Left ventricle myocardium inferior (tissue), 1 donor: Measurements from ENCODE around the gene CRX. TPM values are rescaled to one million over a fixed set of nuclear protein-coding genes. Genes with fewer than 3 reads are reported as not detected.
A peak's percentile ranks its signal among the peaks of the same experiment; 100 is the strongest.
"Not testable (repeated sequence)": the region's sequence is repeated elsewhere in the genome, so short reads cannot be mapped to it uniquely, and the experiment has no call there.

Experiments
- DNase-seq: peaks from one replicate; pipeline ENCODE4 v3.0.0-alpha.2; 2020
- H3K27ac ChIP-seq: fragments of 200-600 bp; replicated peaks from 2 replicates; pipeline ENCODE4 v1.8.0; 2021
- H3K27me3 ChIP-seq: fragments of 200-600 bp; 2 replicates; pipeline ENCODE4 v1.8.0; 2021; ENCODE audit warnings: low read depth
- H3K36me3 ChIP-seq: fragments of 200-600 bp; 2 replicates; pipeline ENCODE4 v1.8.0; 2021
- H3K4me1 ChIP-seq: fragments of 200-600 bp; 2 replicates; pipeline ENCODE4 v1.8.0; 2021
- H3K4me3 ChIP-seq: fragments of 200-600 bp; 2 replicates; pipeline ENCODE4 v1.8.0; 2021; ENCODE audit warnings: mild to moderate bottlenecking, moderate library complexity
- H3K9me3 ChIP-seq: fragments of 200-600 bp; replicated peaks from 2 replicates; pipeline ENCODE4 v1.8.0; 2021
- intact Hi-C: fragments of 100-400 bp; cut with micrococcal nuclease; formaldehyde crosslinking; loops from one replicate; pipeline ENCODE4 v1.11.0; 2022
- total RNA-seq: library from RNA; stranded (reverse); fragmentation: NEBNext Ultra II Directional; extraction: Animal tissue kit (Norgen Biotek cat#: 25700); gene quantifications from one replicate; pipeline ENCODE4 v1.2.1, GENCODE V29; 2021
- TF ChIP-seq, protein P1 (sequence below): fragments of 200-600 bp; IDR thresholded peaks from 2 replicates; pipeline ENCODE4 v1.8.0; 2021; ENCODE audit warnings: antibody characterized with exemption, mild to moderate bottlenecking, borderline replicate concordance
- donor health status: DM: no; HTN: yes; CAD: no; lungs with severe emphysema.

The CRX gene
- total RNA-seq, 1 donor from 2014 or later: not detected

DNA sequence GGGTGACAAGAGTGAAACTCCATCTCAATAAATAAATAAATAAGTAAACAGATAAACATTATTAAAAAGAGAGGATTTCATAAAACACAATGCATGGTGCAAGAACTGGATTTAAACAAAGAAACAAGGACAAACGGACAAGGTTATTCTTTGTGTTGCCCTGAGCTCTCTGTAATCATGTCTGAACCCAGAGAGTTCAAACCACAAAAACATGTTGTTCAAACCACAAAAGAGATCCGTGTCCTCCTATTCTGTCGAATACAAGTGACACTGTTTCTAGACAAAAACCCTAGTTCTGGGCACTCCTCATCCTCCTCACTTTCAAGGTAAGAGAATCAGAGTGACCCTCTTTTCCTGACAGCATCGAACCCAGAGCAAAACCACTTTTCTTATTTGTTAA, 32.7 kb downstream of the CRX start:
- intact Hi-C loops: no loop called here
- Histone ChIP-seq H3K27ac (no peak overlapping the region), H3K4me3 (no peak overlapping the region), H3K4me1 (no peaks in the 10 kb centered on the region), H3K27me3 (peaks cover 95% of the 10 kb centered on the region), H3K9me3 (no peaks in the 10 kb centered on the region), H3K36me3 (no peaks in the 10 kb centered on the region)
- DNase-seq: no peak
- TF ChIP-seq, protein P1, sequence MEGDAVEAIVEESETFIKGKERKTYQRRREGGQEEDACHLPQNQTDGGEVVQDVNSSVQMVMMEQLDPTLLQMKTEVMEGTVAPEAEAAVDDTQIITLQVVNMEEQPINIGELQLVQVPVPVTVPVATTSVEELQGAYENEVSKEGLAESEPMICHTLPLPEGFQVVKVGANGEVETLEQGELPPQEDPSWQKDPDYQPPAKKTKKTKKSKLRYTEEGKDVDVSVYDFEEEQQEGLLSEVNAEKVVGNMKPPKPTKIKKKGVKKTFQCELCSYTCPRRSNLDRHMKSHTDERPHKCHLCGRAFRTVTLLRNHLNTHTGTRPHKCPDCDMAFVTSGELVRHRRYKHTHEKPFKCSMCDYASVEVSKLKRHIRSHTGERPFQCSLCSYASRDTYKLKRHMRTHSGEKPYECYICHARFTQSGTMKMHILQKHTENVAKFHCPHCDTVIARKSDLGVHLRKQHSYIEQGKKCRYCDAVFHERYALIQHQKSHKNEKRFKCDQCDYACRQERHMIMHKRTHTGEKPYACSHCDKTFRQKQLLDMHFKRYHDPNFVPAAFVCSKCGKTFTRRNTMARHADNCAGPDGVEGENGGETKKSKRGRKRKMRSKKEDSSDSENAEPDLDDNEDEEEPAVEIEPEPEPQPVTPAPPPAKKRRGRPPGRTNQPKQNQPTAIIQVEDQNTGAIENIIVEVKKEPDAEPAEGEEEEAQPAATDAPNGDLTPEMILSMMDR: no peak

DNA sequence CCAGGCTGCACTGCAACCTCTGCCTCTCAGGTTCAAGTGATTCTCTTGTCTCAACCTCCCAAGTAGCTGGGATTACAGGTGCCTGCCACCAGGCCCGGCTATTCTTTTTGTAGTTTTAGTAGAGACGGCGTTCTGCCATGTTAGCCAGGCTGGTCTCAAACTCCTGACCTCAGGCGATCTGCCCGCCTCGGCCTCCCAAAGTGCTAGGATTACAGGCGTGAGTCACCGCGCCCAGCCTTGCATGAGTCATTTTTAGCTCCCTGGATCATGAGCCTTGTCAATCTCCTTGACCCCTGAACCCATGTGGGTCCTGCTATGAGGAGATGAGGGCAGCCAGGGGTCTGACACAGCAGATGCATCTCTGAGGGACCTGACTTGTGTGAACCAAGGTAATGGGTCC, 36.5 kb downstream of the CRX start:
- H3K4me1 ChIP-seq, H3K4me3 ChIP-seq, DNase-seq, intact Hi-C loops, H3K9me3 ChIP-seq, H3K36me3 ChIP-seq, H3K27ac ChIP-seq: not testable (repeated sequence)
- H3K27me3 ChIP-seq: peaks cover 74% of the 10 kb centered on the region

DNA sequence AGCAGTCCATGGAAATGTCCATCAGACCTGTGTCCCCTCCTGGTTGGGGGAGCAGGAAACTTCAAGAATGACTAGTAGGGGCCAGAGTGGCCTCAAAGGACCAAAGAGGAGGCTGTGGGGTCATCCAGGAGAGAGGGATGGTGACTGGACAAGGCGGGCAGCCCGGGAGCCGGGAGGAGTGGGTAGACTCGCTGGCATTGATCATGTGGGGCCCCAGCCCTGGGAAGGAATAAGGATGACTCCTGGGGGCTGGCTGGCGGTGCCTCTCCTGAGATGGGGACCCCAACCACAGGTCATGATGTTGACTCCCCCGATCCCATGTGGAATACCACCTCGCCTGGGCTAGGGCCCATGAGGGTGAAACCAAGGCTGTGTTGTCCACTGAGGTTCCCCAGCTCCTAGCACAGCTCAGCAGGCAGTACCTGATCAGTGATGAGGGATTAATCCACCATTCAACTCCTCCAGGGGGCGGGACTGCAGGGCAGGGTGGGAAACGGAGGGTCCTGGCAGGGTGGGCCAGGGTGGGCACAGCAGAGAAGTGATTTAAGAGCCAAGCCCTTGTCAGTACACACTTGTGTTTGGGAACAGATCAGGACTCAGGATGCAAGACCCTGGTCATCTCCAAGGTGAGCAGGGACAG, 37.0 kb downstream of the CRX start, which contains the start of gene TPRX2:
TSS of gene TPRX2 (plus strand) at position 590 of the 640 bp plus-strand sequence. CDS start at position 602, 12 bp downstream.
- H3K9me3 ChIP-seq, H3K4me1 ChIP-seq, DNase-seq, H3K27ac ChIP-seq, H3K4me3 ChIP-seq, intact Hi-C loops, H3K36me3 ChIP-seq: not testable (repeated sequence)
- H3K27me3 ChIP-seq: peaks cover 68% of the 10 kb centered on the region

DNA sequence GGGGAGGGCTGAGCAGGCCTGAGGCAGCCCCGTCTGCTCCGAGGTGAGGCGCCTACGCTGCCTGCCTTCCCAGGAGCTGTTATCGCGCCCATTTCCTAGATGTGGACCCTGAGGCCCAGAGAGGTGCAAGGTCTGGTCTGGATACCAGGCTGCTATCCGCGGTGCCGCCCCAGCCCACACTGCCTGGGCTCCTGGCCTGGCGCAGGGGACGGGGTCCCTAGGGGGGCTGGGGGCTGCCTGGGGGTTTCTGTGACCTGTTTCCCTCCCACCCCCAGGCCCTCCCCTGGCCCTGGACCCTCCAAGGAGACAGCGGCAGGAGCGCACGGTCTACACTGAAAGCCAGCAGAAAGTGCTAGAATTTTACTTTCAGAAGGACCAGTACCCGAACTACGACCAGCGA, 38.1 kb downstream of the CRX start:
- H3K9me3 ChIP-seq, H3K36me3 ChIP-seq, intact Hi-C loops, H3K4me1 ChIP-seq, H3K4me3 ChIP-seq, H3K27ac ChIP-seq, DNase-seq: not testable (repeated sequence)
- H3K27me3 ChIP-seq: peaks cover 57% of the 10 kb centered on the region

DNA sequence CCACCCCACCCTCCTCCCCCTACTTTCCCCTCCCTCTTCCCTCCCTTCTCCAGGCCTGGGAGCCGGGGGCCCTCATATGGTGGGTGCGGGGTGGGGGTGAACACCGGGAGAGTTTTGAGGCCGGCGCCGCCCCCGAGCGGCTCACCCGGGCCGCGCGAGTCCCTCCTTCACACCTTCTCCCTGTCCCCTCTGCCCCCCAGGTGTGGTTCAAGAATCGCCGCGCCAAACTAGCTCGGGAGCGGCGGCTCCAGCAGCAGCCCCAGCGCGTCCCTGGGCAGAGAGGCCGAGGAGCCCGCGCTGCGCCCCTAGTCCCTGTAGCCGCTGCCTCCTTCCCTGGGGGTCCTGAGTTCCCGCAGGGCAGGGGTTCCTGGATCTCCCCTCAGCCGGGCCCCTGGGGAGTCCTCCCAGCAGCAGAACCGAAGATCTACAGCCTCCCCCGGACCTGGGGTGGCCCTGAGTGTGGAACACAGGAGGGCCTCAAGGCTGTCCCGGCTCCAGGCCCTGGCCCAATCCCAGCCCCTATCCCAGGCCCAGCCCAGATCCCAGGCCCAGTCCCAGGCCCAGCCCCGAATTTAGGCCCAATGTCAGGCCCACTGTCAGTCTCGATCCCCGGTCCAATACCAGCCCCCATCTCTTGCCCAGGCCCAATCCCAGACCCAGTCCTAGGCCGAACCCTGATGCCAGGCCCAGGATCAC, 39.0 kb downstream of the CRX start:
- TF ChIP-seq, protein P1: no peak
- Histone ChIP-seq H3K4me3 (no peak overlapping the region), H3K27me3 (peaks cover 48% of the 10 kb centered on the region), H3K27ac (no peak overlapping the region), H3K9me3 (no peaks in the 10 kb centered on the region), H3K4me1 (no peaks in the 10 kb centered on the region), H3K36me3 (no peaks in the 10 kb centered on the region)
- intact Hi-C loops: no loop called here
- no peak for DNase-seq

DNA sequence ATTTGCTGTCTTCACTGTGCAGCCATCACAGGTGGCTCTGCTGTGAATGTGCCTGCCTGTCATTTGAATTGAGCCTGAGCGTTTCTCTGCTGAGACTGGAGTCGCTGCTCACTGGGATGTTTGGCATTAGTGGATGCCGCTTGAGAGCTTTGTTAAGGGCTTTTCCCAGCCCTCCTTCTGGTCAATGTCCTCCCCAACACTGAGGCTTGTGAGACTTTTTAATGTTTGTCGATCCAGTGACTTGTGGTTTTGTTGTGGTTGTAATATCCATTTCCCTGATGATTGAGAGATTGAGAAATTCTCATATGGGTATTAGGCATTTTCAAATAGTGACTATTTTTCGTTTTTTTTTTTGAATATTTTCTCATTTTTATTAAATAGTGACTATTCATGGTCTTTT, 39.9 kb downstream of the CRX start:
- Histone ChIP-seq H3K27me3 (peaks cover 40% of the 10 kb centered on the region), H3K4me3 (no peak overlapping the region), H3K27ac (no peak overlapping the region), H3K36me3 (no peaks in the 10 kb centered on the region), H3K4me1 (no peaks in the 10 kb centered on the region), H3K9me3 (no peaks in the 10 kb centered on the region)
- TF ChIP-seq, protein P1: no peak
- DNase-seq: no peak
- intact Hi-C loops: no loop called here

DNA sequence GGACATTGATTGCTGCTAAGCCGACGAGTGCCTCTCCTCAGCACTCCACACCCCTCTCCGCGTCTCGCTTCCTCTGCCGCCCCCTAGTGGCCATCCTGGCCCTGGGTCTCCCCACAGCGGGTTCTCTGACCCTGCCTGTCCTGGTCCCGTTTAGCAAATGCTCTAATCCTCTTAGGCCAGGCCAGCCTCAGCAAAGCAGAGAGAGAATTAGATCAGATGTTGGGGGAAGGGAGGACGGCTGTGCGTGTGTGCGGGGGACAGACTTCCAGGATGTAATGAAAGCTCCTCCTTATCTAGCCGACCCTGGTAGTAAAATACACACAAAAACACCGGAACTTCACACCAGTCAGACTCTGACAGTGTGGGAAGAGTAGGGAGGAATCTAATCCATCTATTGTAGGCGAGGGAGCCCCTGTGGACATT, 41.8 kb downstream of the CRX start:
- intact Hi-C loops: no loop called here
- Histone ChIP-seq H3K36me3 (no peaks in the 10 kb centered on the region), H3K4me3 (no peak overlapping the region), H3K27ac (no peak overlapping the region), H3K27me3 (peaks cover 26% of the 10 kb centered on the region), H3K4me1 (no peaks in the 10 kb centered on the region), H3K9me3 (no peaks in the 10 kb centered on the region)
- TF ChIP-seq, protein P1: peak; percentile 93
- peak; percentile 82 for DNase-seq
